Measurements from ENCODE around the gene PKHD1.

GRCh38 chr6:52046456-52046855 is 41.0 kb downstream of the PKHD1 start:
- TF ChIP-seq, protein P1, sequence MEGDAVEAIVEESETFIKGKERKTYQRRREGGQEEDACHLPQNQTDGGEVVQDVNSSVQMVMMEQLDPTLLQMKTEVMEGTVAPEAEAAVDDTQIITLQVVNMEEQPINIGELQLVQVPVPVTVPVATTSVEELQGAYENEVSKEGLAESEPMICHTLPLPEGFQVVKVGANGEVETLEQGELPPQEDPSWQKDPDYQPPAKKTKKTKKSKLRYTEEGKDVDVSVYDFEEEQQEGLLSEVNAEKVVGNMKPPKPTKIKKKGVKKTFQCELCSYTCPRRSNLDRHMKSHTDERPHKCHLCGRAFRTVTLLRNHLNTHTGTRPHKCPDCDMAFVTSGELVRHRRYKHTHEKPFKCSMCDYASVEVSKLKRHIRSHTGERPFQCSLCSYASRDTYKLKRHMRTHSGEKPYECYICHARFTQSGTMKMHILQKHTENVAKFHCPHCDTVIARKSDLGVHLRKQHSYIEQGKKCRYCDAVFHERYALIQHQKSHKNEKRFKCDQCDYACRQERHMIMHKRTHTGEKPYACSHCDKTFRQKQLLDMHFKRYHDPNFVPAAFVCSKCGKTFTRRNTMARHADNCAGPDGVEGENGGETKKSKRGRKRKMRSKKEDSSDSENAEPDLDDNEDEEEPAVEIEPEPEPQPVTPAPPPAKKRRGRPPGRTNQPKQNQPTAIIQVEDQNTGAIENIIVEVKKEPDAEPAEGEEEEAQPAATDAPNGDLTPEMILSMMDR (IDR thresholded peaks at IDR 0.05) = no peak
- TF ChIP-seq POLR2AphosphoS5 (IDR thresholded peaks at IDR 0.05; ENCODE audit: insufficient read depth in 1 of 2, low read depth in 1 of 2) (no peak), POLR2A (IDR thresholded peaks at IDR 0.05) (no peak)
